ENCODE measurements around the gene FOXN1.

The FOXN1 gene

GRCh38 chr17:28552176-28552999 is 46.2 kb downstream of the FOXN1 start, which contains the start of gene UNC119:
Gene UNC119, minus strand, starts transcription at chr17:28552624. Its CDS starts 67 bp downstream, at chr17:28552557.
- peak within 1 kb of the TSS; percentile 81 for H3K27ac ChIP-seq
- TF ChIP-seq, protein P1, sequence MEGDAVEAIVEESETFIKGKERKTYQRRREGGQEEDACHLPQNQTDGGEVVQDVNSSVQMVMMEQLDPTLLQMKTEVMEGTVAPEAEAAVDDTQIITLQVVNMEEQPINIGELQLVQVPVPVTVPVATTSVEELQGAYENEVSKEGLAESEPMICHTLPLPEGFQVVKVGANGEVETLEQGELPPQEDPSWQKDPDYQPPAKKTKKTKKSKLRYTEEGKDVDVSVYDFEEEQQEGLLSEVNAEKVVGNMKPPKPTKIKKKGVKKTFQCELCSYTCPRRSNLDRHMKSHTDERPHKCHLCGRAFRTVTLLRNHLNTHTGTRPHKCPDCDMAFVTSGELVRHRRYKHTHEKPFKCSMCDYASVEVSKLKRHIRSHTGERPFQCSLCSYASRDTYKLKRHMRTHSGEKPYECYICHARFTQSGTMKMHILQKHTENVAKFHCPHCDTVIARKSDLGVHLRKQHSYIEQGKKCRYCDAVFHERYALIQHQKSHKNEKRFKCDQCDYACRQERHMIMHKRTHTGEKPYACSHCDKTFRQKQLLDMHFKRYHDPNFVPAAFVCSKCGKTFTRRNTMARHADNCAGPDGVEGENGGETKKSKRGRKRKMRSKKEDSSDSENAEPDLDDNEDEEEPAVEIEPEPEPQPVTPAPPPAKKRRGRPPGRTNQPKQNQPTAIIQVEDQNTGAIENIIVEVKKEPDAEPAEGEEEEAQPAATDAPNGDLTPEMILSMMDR (conservative IDR thresholded peaks at IDR 0.05): no peak

DNA sequence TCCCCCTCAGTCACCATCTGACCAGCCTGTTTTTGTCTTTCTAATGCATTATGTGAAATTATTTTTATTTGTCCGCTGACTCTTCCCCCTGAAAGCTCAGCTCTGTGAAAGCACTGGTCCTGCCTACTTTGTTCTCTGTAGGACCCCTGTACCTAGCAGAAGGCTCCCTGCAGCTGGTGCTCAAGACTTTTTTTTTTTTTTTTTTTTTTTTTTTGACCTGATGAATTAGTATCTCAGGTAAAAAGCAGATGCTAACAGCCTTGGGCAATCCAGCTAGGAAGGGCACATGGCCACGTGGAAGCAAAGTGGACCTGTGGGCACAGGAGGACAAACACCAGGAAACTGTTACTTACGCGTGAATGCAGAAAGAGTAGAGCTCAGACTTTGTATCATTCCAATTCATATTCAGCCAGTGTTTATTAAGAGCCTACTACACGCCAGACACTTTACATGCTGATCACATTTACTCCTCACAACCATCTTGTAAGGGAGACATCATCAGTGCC is 46.9 kb downstream of the FOXN1 start:
- peak overlapping the region; percentile 81 for H3K27ac ChIP-seq

GRCh38 chr17:28554565-28554964 is 48.4 kb downstream of the FOXN1 start:
- TF ChIP-seq, protein P1 (conservative IDR thresholded peaks at IDR 0.05): no peak
- H3K27ac ChIP-seq: no peak overlapping the region

More for the DNA sequence above, 46.9 kb downstream of the FOXN1 start:
- TF ChIP-seq, protein P1 (conservative IDR thresholded peaks at IDR 0.05): no peak

GRCh38 chr17:28555022-28555421 is 48.9 kb downstream of the FOXN1 start:
- no peak overlapping the region for H3K27ac ChIP-seq
- TF ChIP-seq, protein P1 (conservative IDR thresholded peaks at IDR 0.05): no peak

- no peak overlapping the region for H3K27ac ChIP-seq
- TF ChIP-seq, protein P1 (conservative IDR thresholded peaks at IDR 0.05): no peak
These were observed 57.3 kb downstream of the FOXN1 start for GRCh38 chr17:28563475-28563874.

DNA sequence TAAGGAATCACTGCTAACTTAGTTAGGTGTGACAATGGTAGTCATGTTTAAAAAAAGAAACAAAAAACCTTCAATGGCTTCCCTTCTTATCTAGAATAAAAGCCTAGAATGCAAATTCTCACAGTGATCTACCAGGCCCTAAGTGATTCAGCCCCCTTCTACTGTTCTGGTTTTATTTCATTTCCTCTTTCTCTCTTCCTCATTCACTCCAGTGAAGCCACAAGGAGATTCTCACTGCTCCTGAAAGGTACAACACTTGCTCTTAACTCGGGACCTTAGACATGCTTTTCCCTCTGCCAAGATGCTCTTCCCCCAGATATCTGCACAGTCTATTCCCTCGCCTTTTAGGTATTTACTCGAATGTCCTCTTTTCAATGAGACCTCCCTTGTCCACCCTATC is 61.5 kb downstream of the FOXN1 start:
- H3K27ac ChIP-seq: no peak overlapping the region
- TF ChIP-seq, protein P1 (conservative IDR thresholded peaks at IDR 0.05): no peak

DNA sequence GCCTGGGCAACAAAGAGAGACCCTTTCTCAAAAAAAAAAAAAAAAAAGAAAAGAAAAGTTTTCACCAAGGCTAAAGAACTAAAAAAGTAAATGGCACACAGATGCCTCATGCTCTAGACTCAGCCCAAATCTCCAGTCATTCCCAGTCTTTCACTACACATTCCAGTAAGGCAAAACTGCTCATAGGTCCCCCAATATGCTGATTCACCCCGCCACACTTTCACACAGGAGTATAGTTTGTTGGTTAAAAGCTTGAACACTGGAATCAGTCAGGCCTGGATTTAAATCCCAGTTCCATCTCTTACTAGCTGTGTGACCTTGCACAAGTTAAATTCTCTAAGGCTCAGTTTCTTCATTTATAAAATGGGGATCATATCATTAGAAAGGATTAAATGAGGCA is 63.3 kb downstream of the FOXN1 start:
- TF ChIP-seq, protein P1 (conservative IDR thresholded peaks at IDR 0.05): no peak
- peak overlapping the region; percentile 95 for H3K27ac ChIP-seq
